HG02642 (cell line): ENCODE results near the gene CHPF2.

Source experiments
- ATAC-seq: cut with Tn5 transposase; IDR thresholded peaks from one replicate; pipeline ENCODE4 v1.9.1; 2021; ENCODE audit warnings: mild to moderate bottlenecking; ENCODE audit not compliant: unreplicated experiment, poor library complexity

CHPF2 gene

DNA sequence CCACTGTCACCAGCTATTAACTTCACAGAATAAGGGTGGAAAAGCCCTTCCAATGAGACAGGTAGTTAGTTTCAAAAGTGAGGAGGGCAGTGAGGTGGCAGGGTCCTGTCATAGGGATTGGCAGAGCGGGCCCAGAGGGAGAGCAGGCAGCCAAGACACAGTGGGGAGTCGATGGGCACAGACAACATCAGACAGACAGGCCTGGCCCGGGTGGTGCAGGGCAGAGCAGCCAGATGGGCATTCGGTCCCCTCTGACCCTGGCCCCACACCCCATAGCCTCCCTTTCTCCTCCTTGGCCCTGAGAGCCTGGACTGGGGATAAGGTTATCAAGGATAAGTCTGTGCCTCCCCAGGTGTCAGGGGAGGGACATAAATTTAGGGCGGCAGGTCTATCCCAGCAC is 47.6 kb downstream of the CHPF2 start:
- no peak for ATAC-seq

DNA sequence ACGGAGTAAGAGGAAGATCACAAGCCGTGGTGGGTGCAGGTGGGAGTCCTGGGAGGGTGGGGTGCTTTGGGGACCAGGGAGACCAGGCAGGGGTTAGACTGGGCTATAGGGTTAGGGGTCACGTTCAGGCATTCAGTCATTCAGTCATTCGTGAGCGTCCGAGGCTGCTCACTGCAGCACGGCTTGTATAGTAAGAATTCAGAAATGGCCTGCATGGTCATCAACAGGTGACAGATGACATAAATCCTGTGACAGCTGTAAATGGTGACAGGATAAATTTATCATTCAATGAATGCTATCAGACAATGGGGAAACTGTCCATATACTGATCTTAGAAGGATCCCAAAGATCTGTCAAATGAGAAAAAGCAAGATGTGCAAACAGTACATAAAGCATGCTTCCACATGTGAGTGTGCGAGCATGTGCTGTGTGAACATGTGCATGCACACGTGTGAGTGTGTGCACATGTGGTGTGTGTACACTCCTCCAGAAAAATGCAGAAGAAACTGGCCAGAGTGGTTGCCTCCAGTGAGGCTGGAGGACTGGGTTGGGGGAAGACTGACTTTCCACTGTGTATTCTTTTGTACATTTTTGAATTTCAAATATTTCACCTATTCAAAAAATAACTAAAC is 48.2 kb downstream of the CHPF2 start:
- ATAC-seq: no peak

DNA sequence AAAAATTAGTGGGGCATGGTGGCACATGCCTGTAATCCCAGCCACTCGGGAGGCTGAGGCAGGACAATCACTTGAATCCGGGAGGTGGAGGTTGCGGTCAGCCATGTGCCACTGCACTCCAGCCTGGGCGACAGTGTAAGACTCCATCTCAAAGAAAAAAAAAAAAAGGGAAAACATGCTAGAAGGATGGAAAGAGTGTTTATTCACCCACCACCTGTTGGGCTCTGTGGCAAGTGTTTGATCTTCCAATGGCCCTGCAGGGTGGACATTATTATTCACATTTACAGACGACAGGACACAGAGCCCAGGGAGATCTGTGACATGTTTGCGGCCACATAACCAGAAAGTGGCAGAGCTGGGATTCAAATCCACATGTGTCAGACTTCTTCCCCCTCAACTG is 49.4 kb downstream of the CHPF2 start:
- no peak for ATAC-seq

DNA sequence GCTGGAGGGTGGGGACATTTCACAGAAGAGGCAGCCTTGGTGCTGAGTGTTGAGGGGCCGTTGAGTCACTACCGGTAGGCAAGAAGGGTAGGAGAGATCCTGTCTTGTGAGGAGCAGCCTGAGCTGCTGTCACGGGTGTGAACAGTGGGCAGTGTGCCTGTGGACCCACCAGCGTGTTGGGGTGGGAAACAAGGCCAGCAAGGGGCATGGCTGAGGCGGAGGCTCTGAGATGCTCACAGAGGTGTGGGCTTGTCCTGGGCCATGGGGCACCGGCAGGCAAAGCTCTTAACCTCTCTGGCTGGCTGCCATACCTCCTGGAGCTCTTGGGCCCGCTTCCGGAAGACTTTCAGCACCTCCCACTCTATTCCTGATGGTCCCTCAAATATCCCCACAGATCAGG is 49.8 kb downstream of the CHPF2 start:
- no peak for ATAC-seq

DNA sequence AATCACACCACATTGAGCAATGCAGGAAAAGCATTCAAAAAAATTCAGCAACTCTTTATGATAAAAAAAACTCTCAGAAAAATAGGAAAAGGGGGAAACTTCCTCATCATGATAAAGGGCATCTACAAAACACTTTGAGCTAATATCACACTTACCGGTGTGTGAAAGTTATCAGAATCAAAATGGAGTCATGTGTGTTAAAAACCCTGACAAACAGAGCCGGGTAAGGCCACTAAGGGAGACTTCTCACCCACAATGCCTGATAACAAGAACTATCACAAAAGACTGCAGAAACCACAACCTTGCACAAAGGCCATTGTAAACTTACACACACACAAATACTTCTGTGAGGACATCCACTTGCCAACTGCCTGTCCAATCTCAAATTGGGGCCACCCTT is 51.0 kb downstream of the CHPF2 start:
- ATAC-seq: no peak

DNA sequence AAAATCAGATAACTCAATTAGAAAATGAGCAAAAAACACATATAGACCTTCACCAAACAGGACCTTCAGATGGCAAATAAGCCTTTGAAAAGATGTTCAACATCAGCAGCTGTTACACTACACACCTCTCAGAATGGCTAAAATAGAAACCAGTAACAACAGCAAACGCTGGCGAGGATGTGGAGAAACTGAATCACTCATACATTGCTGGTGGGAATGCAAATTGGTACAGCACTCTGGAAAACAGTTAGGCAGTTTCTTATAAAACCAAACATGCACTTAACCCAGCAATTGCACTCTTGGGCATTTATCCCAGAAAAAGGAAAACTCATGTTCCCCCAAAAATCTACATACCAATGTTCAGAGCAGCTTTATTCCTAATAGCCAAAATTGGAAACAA is 53.9 kb downstream of the CHPF2 start:
- no peak for ATAC-seq
